DND-41 (cell line): Measurements from ENCODE around the gene KCNG1.

Source experiments
- CTCF ChIP-seq: IDR thresholded peaks from 2 replicates; pipeline ENCODE4 v1.5.1; 2012; ENCODE audit warnings: borderline replicate concordance, low read length, moderate library complexity, mild to moderate bottlenecking; ENCODE audit not compliant: poor library complexity, severe bottlenecking; ENCODE audit errors: extremely low read depth
- EZH2 ChIP-seq: IDR thresholded peaks from 3 replicates; pipeline ENCODE4 v1.6.1; 2012; ENCODE audit warnings: borderline replicate concordance, low read depth, mild to moderate bottlenecking, moderate library complexity, low read length, inconsistent platforms; ENCODE audit not compliant: severe bottlenecking

GRCh38 chr20:51070621-51071020 lies 47.7 kb upstream of the KCNG1 start:
- TF ChIP-seq EZH2 (no peak), CTCF (no peak)
